GM21526 (cell line): Measurements from ENCODE around the gene WDR35.
A peak's percentile ranks its signal among the peaks of the same experiment; 100 is the strongest.

ENCODE experiments used
- ATAC-seq: cut with Tn5 transposase; IDR thresholded peaks from one replicate; pipeline ENCODE4 v1.9.1; 2021; ENCODE audit warnings: moderate library complexity; ENCODE audit not compliant: unreplicated experiment, low FRiP score

WDR35 gene

GRCh38 chr2:20012032-20012281 is 22.1 kb upstream of the WDR35 start:
- no peak for ATAC-seq

- ATAC-seq = no peak
These were observed 21.5 kb upstream of the WDR35 start for GRCh38 chr2:20011276-20012031.

GRCh38 chr2:20008703-20009102 is 18.8 kb upstream of the WDR35 start:
- ATAC-seq = no peak

GRCh38 chr2:20005891-20006470 is 16.1 kb upstream of the WDR35 start:
- ATAC-seq = no peak

- ATAC-seq = no peak
These were observed 15.2 kb upstream of the WDR35 start for GRCh38 chr2:20005067-20005627.

- ATAC-seq = no peak
These were observed 11.5 kb upstream of the WDR35 start for GRCh38 chr2:20001361-20001863.

- ATAC-seq = no peak
These were observed 3.8 kb upstream of the WDR35 start for GRCh38 chr2:19993731-19994130.

- ATAC-seq = no peak
These were observed 2.0 kb upstream of the WDR35 start for GRCh38 chr2:19991895-19992294.

- no peak for ATAC-seq
These were observed 467 bp upstream of the WDR35 start for GRCh38 chr2:19990416-19990728.

- ATAC-seq = no peak
These were observed 601 bp downstream of the WDR35 start for GRCh38 chr2:19989342-19989666.

- no peak for ATAC-seq
These were observed 1.3 kb downstream of the WDR35 start for GRCh38 chr2:19988600-19988999.

- peak; percentile 75 for ATAC-seq
These were observed 2.0 kb downstream of the WDR35 start for GRCh38 chr2:19987936-19988335.

- ATAC-seq = no peak
These were observed 7.6 kb downstream of the WDR35 start for GRCh38 chr2:19982268-19982667.

GRCh38 chr2:19979932-19980331 is 10.0 kb downstream of the WDR35 start:
- ATAC-seq = no peak

GRCh38 chr2:19973466-19973865 is 16.4 kb downstream of the WDR35 start:
- no peak for ATAC-seq

- no peak for ATAC-seq
These were observed 18.2 kb downstream of the WDR35 start for GRCh38 chr2:19971691-19972090.

GRCh38 chr2:19963386-19963785 is 26.5 kb downstream of the WDR35 start:
- ATAC-seq = no peak

- ATAC-seq = peak; percentile 74
These were observed 34.1 kb downstream of the WDR35 start for GRCh38 chr2:19955544-19956422.

GRCh38 chr2:19949071-19949470 is 40.8 kb downstream of the WDR35 start:
- no peak for ATAC-seq

- ATAC-seq = no peak
These were observed 42.5 kb downstream of the WDR35 start for GRCh38 chr2:19947184-19947940.
